SU-DHL-6 (cell line): ENCODE data around the gene SLC16A13.

ENCODE experiments used
- H2AFZ ChIP-seq: fragments of 200-600 bp; sonication (generic); 2 replicates; pipeline ENCODE4 v1.6.1; 2014; ENCODE audit warnings: low read depth, mild to moderate bottlenecking, moderate library complexity, mixed read lengths, antibody characterized with exemption, low read length; ENCODE audit not compliant: severe bottlenecking
- H3F3A ChIP-seq: fragments of 200-600 bp; shearing (Covaris generic); 2 replicates; pipeline ENCODE4 v1.6.0; 2016; ENCODE audit warnings: antibody characterized with exemption, mild to moderate bottlenecking; ENCODE audit not compliant: insufficient read depth
- H3K27ac ChIP-seq: fragments of 200-600 bp; sonication (generic); 2 replicates; pipeline ENCODE4 v1.5.1; 2016; ENCODE audit warnings: low read depth, mild to moderate bottlenecking, low read length, moderate library complexity, mixed read lengths
- H3K27me3 ChIP-seq: fragments of 200-600 bp; sonication (generic), shearing (Covaris generic); 2 replicates; pipeline ENCODE4 v1.6.0; 2014; ENCODE audit warnings: mild to moderate bottlenecking, low read length
- H3K36me3 ChIP-seq: fragments of 200-600 bp; sonication (generic); 2 replicates; pipeline ENCODE4 v1.6.1; 2014; ENCODE audit warnings: mild to moderate bottlenecking, low read length, mixed read lengths
- H3K4me2 ChIP-seq: fragments of 300-600, 200-600 bp; shearing (Covaris generic), sonication (generic); 2 replicates; pipeline ENCODE4 v1.6.0; 2014; ENCODE audit warnings: low read length, low read depth, mild to moderate bottlenecking; ENCODE audit not compliant: poor library complexity, severe bottlenecking
- H3K4me3 ChIP-seq: fragments of 200-600 bp; sonication (generic); 2 replicates; pipeline ENCODE4 v1.5.1; 2014; ENCODE audit warnings: antibody characterized with exemption, low read length, mild to moderate bottlenecking, mixed read lengths; ENCODE audit not compliant: insufficient read depth, poor library complexity, severe bottlenecking
- H3K79me2 ChIP-seq: fragments of 200-600 bp; sonication (generic); 2 replicates; pipeline ENCODE4 v1.6.1; 2014; ENCODE audit warnings: mild to moderate bottlenecking, low read length, moderate library complexity; ENCODE audit not compliant: insufficient read depth
- H3K9ac ChIP-seq: fragments of 200-600 bp; sonication (generic); 2 replicates; pipeline ENCODE4 v1.7.0; 2014; ENCODE audit warnings: mild to moderate bottlenecking, low read length
- H3K9me2 ChIP-seq: fragments of 200-600 bp; sonication (generic); replicated peaks from 2 replicates; pipeline ENCODE4 v1.6.1; 2014; ENCODE audit warnings: low read length; ENCODE audit not compliant: insufficient read depth
- H3K9me3 ChIP-seq: fragments of 200-600 bp; sonication (generic); 2 replicates; pipeline ENCODE4 v1.6.1; 2014; ENCODE audit warnings: low read length, mixed read lengths; ENCODE audit not compliant: insufficient read depth
- H4K20me1 ChIP-seq: fragments of 200-600 bp; sonication (generic); 2 replicates; pipeline ENCODE4 v1.6.1; 2014; ENCODE audit warnings: low read depth, mild to moderate bottlenecking, antibody characterized with exemption, low read length, moderate library complexity, mixed read lengths
- EZH2phosphoT487 ChIP-seq: fragments of 200-600 bp; sonication (generic), shearing (Covaris generic); conservative IDR thresholded peaks from 2 replicates; pipeline ENCODE4 v1.6.1; 2018; ENCODE audit warnings: mild to moderate bottlenecking, antibody characterized with exemption, low read length, moderate library complexity, mixed read lengths
- TF ChIP-seq, protein P1 (sequence below): fragments of 200-600 bp; sonication (generic); IDR thresholded peaks from one replicate; pipeline ENCODE4 v1.5.1; 2017; ENCODE audit warnings: antibody characterized with exemption, mild to moderate bottlenecking, low read length, moderate library complexity; ENCODE audit not compliant: insufficient read depth, poor library complexity, severe bottlenecking

SLC16A13 gene

DNA sequence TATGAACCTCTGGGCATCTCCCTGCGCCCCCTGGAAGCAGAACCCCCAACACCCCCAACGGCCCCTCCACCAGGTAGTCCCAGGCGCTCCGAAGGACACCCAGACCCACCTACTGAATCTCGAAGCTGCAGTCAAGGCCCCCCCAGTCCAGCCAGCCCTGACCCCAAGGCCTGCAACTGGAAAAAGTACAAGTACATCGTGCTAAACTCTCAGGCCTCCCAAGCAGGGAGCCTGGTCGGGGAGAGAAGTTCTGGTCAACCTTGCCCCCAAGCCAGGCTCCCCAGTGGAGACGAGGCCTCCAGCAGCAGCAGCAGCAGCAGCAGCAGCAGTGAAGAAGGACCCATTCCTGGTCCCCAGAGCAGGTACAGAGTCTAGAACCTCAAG is 11.4 kb upstream of the SLC16A13 start:
- Histone ChIP-seq H2AFZ (no peak overlapping the region), H3K9me2 (no peaks in the 10 kb centered on the region)

DNA sequence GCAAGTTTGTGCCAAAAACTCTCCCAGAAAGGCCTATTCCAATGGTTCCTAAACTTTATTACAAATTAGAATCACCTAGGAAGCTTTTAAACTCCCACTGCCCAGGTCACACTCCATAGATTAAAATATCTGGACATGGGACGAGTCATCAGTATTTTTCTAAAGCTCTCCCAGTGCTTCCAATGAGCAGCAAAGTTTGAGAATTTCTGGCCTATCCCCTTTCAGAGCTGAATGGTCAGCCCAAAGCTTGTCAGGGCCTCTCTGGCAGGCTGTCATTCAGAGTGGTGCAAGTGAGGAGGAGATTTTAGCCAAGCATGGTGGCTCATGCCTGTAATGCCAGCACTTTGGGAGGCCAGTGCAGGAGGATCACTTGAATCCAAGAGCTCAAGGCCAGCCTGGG is 10.6 kb upstream of the SLC16A13 start:
- Histone ChIP-seq H3K4me3 (no peak overlapping the region), H3K9me3 (no peaks in the 10 kb centered on the region), H2AFZ (no peak overlapping the region), H3K36me3 (no peaks in the 10 kb centered on the region), H3K9ac (no peak overlapping the region), H4K20me1 (no peaks in the 10 kb centered on the region), H3K27ac (no peak overlapping the region), H3K9me2 (no peaks in the 10 kb centered on the region), H3F3A (no peaks in the 10 kb centered on the region), H3K27me3 (no peaks in the 10 kb centered on the region), H3K79me2 (no peaks in the 10 kb centered on the region), H3K4me2 (no peak overlapping the region)
- TF ChIP-seq, protein P1, sequence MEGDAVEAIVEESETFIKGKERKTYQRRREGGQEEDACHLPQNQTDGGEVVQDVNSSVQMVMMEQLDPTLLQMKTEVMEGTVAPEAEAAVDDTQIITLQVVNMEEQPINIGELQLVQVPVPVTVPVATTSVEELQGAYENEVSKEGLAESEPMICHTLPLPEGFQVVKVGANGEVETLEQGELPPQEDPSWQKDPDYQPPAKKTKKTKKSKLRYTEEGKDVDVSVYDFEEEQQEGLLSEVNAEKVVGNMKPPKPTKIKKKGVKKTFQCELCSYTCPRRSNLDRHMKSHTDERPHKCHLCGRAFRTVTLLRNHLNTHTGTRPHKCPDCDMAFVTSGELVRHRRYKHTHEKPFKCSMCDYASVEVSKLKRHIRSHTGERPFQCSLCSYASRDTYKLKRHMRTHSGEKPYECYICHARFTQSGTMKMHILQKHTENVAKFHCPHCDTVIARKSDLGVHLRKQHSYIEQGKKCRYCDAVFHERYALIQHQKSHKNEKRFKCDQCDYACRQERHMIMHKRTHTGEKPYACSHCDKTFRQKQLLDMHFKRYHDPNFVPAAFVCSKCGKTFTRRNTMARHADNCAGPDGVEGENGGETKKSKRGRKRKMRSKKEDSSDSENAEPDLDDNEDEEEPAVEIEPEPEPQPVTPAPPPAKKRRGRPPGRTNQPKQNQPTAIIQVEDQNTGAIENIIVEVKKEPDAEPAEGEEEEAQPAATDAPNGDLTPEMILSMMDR, result no peak
- no peak for TF ChIP-seq EZH2phosphoT487

More for the DNA sequence above, 11.4 kb upstream of the SLC16A13 start:
- H3F3A ChIP-seq, result no peaks in the 10 kb centered on the region
- H3K79me2 ChIP-seq, result no peaks in the 10 kb centered on the region
- no peak for TF ChIP-seq EZH2phosphoT487
- TF ChIP-seq, protein P1, result no peak
- H3K36me3 ChIP-seq, result no peaks in the 10 kb centered on the region
- no peak overlapping the region for H3K4me3 ChIP-seq
- H3K9me3 ChIP-seq, result no peaks in the 10 kb centered on the region
- H4K20me1 ChIP-seq, result no peaks in the 10 kb centered on the region
- H3K27ac ChIP-seq, result no peak overlapping the region
- no peak overlapping the region for H3K9ac ChIP-seq
- no peak overlapping the region for H3K4me2 ChIP-seq
- no peaks in the 10 kb centered on the region for H3K27me3 ChIP-seq

DNA sequence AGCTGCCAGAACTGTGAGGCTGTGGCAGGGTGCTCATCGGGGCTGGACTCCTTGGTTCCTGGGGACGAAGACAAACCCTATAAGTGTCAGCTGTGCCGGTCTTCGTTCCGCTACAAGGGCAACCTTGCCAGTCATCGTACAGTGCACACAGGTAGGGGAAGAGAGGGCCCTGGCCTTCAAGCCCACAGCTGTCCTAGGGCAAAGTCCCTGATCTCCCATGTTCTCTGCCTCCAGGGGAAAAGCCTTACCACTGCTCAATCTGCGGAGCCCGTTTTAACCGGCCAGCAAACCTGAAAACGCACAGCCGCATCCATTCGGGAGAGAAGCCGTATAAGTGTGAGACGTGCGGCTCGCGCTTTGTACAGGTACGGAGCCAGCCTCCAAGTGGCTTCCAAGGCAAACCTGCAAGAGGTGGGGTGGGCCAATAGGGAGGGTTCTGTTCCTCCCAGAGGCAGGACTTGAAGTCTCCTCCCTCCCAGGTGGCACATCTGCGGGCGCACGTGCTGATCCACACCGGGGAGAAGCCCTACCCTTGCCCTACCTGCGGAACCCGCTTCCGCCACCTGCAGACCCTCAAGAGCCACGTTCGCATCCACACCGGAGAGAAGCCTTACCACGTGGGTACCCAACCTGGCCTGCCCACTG is 9.2 kb upstream of the SLC16A13 start:
- TF ChIP-seq, protein P1, result no peak
- TF ChIP-seq EZH2phosphoT487, result no peak
- Histone ChIP-seq H3K79me2 (no peaks in the 10 kb centered on the region), H3K9me3 (no peaks in the 10 kb centered on the region), H3K9me2 (no peaks in the 10 kb centered on the region), H4K20me1 (no peaks in the 10 kb centered on the region), H3K27ac (no peak overlapping the region), H2AFZ (no peak overlapping the region), H3K4me2 (no peak overlapping the region), H3K36me3 (no peaks in the 10 kb centered on the region), H3F3A (no peaks in the 10 kb centered on the region), H3K27me3 (no peaks in the 10 kb centered on the region), H3K9ac (no peak overlapping the region), H3K4me3 (no peak overlapping the region)
